Activated effector memory CD4-positive, alpha-beta T cell treated with anti-CD3 and anti-CD28 coated beads, Interleukin-2, amount 50 U/mL, for 16 hours (primary cell): ENCODE results near the gene TNRC18.
A peak's percentile ranks its signal among the peaks of the same experiment; 100 is the strongest.

Experiments
- DNase-seq: peaks from one replicate; pipeline ENCODE4 v3.0.0-alpha.2; 2020

The TNRC18 gene

DNA sequence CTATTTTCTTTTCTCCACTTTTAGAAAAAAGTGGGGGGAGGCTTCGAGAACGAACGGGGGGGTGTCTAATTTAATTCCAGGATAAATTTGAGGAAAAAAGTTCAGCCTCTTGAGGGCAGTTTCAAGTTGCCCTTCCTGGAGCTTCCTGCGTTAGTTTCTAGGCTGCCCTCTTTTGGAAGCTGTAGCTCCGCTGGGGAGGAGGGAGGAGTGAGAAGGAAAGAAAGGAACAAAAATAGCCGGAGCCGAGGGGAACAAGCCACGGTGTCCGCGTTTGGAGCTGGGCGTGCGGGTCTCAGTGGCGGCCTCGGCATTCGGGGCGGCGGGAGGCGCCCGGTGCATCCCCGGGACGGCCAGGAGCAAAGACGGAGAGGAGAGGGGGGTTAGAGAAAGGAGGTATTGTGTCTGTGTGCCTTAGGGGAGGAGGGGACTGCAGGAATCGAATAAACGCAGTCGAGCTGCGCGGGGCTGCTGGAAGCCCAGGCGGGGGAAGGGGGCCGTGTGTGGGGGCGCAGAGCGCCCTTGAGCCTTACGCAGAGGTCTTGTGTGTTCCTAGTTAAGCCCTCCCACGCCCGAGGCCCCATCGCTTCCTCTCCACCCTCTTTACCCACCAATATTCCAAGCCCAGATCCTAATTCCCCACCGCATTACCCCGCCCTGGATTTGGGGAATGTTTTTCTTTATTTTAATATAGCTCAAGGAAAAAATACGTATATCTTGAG is 2.0 kb upstream of the TNRC18 start:
- no peak for DNase-seq

DNA sequence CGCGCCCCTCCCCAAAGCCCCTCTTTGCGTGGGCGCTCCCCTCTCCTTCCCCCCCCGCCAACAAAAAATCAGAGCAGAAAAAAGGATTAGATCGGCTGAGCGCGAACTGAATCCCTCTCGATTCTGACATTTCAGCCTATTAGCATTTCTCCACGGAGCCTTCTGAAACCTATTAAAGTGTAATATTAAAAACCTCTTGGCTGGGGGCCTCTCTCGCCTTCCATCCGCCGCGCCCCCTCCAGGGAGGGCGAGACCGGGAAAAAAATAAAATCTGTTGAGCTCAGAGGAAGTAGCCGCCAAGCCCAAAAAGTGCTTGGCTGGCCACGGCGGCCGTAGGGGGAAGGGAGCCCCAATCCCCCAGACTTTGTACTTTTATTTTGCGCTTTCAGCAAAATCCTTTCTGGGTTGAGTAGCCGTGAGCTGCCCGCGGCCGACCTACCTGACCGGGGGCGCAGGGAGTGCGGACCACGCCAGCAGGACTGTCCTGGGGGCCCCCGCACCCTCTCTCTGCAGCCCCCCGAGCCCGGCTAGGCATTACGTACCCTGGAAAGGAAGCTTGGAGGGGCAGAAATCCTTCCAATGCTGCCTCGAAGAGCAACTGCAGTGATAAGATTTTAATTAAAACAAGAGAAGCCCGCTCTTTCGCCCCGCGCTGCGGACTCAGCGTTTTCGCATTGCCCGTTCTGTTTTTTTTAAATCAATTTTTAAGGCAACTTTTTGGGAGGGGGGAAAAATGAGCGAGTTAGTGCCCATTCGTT is 1.3 kb upstream of the TNRC18 start:
- DNase-seq, result no peak

DNA sequence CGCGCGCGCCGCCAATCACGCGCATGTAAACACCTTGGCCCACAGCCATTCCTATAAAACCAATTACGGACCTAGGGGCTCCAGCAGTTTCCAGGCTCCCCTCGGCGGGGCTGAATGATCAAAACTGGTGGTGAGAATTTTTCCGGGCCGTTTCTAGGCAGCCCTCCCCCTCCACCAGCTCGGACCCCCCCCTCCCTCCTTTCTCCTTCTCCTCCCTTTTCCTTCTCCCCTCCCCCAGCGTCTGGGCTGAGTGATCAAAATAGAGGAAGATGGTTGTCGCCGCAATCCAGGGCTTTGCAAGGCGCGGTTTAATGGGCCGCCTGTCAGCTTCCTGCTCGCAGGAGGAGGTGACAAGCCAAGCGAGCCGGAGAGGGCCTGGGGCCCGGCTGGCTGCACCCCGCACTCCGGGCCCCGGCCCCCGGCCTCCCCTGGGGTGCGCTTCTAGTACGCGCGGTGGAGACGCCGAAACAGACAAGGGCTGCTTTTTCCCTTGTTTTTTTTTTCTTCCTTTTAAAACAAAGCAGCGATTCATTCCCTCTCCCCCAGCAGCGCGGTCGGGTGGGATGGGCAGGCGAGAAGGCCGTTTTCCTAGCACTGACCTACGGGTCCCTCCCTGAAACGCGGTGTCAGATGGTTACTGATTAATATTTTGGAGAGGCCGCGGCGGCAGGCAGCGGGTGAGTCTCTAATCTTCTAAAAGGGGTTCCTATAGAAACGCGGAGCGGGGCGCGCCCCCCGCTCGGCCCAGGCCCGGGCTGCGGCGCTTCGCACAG is 528 bp upstream of the TNRC18 start:
- peak; percentile 73 for DNase-seq

DNA sequence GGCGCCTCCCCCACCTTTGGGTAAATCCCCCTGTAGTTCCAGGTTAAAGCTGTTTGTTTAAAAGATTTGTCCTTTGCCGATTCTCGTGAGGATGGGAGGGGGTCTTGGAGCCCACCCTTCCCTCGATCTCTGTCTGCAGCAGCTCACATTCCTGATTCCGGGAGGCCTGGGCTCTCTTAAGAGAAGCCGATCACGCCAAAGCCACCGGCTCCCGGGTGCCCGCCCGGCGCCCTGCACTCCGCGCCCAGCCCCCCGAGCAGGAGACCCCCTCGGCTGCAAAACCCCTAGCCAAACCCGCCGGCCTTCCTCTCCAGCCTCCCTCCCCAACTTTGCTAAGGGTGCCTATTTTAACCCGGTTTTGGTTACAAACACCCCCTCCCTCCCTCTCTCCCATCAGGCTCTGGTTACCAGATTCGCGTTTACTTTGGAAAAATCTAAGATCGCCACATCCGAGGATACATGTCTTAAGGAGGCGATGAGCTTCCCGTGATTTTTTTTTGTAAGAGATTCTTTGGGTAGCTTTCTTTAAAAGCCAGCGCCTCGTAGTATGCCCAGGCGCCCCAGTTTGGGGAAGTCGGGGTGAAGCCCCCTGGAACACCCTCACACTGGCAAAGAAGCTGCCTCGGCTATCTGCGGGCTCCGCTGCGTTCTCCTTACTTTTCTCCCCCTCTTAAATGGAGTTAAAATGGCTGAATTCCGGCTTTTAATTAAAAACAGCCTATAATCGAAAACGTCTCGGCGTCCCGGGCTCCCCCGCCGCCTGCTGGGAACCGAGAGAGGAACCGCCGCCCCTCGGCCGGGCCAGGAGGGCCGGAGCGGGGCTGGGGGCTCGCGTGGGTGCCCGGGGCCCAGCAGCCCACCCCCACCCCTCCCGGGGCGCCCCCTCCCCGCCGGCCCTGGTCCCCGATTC is 983 bp downstream of the TNRC18 start:
- DNase-seq, result no peak

DNA sequence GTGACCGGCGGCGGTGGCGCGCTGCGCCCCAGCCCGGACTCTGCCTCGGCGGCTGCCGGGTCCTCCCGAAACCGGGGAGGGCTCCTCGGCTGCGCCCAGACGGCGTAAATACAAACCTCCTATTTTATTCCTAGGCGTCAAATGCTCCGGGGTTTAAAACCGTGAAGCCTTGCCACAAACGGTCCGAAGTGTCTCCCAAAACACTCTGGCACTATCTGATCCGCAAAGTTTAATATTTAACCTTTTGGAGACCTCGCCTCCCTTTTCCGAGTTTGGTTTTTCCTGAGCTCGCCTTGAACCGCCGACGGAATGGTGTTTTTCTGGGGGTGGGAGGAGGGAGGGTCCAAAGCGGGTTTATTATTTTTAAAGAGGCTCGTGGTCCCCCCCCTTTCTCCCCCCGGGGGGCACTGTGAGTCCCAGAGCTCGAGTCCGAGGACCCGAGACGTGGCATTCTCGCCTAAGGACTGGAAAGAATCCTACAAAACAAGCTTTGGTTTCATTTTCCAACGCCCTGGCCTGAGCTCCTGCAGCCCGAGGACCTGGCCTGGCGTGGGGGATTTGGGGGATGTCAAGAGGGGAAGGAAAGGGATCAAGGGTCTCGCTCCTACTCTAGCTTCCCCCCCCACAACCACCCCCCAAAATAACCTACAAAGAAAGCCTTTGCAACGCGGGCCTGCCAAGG is 1.8 kb downstream of the TNRC18 start:
- no peak for DNase-seq

DNA sequence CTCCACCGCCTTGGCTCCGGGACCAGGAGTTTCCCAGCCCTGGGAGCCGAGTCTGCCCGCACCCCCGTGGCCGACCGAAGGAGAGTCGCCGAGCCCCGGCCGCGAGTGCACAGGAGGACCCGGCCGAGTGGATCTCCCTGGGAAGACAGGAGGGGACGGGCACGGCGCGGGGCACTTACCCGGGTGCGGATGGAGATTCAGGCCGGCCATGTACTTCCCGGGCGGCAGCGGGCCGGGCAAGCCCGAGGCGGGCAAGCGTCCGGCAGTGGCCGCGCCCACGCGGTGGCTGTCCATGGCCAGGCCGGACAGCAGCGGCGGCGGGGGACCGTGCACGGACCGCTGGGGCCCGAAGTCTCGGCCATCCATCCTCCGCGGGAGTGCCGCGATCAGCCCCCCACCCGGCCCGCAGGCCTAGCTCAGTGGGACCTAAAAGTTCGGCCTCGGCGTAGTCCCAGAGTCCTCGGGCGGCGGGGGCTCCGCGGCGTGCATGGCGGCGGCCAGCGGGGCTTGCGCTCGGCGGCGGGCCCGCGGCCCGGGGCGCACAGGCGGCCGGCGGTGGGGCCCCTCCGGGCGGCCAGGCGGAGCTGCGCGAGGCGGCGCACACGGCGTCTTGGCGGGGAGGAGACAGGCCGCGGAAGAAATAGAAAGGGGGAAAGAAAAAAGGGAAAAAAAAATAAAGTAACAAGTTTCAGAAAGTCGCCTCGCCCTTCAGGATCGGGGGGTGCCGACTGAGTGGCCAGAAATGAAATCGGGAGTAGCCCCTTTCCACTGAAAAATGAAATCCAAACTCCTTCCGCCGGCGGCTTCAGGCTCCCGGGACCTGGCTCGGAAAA is 2.5 kb downstream of the TNRC18 start:
- DNase-seq, result no peak

DNA sequence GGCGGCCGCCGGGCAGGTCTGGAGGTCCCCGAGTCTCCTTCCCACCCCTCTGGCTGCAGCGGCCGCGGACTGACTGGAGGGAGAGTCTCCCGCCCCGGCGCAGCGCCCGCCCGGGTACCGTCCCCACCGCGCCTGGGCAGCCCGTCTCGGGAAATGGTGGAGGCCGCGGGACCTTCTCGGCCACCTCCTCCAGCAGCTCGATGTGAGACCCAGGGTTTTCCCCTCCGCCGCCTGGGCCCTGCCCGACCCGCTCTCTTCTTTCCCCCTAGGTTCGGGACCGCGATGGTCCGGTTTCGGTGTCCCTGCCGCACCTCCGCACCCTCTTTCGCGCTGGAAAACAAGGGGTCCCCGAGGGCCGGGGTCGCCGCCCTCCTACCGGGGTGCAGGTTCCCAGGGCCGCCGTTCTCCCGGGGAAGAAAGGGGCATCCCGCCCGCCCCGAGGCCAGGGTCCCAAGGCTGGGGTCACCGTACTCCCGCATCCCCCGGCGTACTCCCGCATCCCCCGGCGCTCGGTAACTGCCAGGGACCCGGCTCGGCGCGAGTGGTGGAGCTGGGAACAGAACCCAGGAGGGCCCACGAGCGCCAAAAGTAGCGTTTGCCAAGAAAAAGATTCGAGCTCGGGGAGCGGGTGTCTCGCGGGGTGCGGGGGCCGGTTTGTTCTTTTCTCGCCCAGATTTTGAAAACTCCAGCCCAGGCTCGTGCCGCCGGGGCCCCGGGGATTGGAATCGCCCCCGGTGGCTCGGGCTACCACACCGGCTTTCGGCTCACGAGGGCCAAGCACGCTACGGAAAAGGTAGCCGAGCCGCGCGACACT is 3.4 kb downstream of the TNRC18 start:
- peak; percentile 67 for DNase-seq

DNA sequence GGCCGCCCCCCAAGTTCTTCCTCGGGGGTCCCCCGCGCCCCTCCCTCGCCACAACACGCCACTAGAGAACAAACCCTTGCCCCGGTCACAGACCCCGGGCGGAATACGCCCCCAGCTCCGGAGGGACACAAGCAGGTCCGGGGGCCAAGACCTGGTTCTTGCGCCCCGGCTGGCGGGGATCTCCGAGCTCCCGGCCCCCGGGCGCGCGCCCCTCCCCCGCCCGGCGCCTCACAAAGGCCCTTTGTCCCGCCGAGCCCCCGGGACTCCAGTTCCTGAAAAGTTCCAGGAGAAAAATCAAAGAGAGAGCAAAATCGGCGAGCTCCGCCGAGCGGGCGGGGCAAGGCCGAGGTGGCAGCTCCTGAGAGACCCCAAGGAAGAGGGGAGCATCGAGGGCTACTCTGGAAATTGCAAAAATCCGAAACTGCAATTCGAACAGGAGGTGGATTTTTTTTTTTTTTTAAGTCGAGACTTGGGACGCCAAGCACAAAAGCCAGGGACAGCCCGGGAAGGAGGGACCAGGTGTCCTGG is 4.0 kb downstream of the TNRC18 start:
- no peak for DNase-seq

DNA sequence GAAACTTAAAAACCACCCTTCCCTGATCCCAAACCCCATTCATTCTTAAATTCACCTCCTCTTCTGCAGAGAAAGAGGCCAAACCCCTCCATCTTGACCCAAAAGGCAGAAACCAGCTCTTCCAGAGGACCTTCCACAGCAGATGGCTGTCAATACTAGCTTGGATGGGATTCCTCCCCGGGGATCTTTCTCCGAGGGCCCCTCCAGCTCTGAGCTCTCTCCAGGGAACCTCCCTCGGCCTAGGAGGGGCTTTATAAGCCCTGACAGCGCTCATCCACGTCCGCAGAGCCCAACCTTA is 5.4 kb downstream of the TNRC18 start:
- no peak for DNase-seq

DNA sequence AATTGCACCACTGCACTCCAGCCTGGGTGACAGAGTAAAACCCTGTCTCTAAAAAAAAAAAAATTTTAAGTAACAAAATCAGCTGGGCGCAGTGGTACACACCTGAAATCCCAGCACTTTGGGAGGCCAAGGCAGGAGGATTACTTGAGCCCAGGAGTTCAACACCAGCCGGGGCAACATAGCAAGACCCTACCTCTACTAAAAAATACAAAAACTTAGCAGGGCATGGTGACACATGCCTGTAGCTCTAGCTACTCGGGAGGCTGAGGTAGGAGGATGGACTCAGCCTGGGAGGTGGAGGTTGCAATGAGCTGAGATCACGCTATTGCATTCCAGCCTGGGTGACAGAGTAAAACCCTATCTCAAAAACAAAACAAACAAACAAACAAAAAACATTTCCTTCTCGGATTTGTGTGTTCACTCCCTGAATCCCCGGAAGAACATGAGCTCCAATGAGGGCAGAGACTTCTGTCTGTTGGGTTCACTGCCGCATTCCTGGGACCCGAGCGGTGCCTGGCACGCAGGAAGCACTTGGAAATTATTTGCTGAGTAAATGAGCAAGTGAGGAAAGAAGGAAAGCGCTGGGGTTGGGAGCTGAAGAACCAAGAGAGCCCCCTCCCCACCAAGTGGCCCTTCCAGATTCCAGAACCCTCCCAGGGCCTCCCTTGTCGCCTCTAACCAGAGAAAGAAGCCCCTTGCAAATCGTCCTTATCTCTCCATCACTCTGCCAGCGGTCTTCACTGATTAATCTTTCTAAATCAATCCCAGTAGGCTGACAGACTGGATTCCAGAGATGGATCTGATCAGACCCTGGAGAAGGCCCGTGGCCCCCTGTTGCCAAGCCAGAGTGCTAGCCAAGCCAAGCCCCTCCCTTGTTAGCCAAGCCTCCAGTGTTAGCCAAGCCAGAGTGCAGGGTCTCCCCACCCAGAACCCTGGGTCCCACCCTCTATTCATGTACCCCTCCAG is 6.2 kb downstream of the TNRC18 start:
- DNase-seq, result no peak

DNA sequence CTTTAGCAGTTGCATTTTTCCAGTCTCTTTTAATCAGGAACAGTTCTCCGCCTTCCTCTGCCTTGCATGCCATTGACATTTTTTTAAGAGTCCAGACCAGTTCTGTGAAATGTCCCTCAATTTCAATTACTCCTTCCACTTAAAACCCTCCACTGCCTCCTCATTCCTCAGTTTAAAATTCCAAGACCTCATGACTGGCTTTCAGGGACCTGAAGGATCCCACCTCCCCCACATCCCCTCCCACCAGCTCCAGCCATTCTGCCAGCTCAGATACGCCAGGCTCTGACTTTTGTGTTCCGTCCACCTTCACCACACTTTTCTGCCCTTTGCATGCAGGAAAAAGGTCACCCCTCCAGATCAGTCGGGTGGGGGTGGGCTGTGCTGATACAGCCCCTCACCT is 8.7 kb downstream of the TNRC18 start:
- DNase-seq, result no peak

DNA sequence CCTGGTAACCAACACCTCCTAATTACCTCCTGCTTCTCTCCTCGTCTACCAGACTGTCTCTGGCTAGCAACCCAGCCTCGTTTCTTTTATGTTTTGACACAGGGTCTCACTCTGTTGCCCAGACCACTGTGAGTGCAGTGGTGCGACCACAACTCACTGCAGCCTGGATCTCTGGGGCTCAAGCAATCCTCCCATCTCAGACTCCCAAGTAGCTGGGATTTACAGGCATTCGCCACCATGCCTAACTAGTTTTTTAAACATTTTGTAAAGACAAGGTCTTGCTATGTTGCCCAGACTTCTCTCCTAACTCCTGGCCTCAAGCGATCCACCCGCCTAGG is 10.2 kb downstream of the TNRC18 start:
- DNase-seq, result no peak

DNA sequence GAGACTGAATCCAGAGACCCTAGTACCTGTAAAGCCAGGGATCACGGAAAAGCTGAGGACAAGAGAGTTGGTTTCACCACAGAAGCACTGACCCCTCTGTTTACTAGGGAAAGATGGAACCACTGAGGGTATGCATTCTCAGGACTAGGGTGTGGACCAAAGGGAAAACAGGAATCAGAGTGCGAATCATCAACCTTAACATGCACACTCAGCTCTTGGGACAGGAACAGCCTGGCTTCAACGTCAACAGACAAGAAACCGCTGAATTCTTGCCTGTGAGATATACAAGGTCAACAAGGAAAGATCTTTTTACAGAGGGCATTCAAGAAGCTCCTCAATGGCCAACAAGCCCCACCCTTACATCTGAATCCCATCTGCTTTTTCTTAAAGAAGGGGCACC is 14.9 kb downstream of the TNRC18 start:
- no peak for DNase-seq

DNA sequence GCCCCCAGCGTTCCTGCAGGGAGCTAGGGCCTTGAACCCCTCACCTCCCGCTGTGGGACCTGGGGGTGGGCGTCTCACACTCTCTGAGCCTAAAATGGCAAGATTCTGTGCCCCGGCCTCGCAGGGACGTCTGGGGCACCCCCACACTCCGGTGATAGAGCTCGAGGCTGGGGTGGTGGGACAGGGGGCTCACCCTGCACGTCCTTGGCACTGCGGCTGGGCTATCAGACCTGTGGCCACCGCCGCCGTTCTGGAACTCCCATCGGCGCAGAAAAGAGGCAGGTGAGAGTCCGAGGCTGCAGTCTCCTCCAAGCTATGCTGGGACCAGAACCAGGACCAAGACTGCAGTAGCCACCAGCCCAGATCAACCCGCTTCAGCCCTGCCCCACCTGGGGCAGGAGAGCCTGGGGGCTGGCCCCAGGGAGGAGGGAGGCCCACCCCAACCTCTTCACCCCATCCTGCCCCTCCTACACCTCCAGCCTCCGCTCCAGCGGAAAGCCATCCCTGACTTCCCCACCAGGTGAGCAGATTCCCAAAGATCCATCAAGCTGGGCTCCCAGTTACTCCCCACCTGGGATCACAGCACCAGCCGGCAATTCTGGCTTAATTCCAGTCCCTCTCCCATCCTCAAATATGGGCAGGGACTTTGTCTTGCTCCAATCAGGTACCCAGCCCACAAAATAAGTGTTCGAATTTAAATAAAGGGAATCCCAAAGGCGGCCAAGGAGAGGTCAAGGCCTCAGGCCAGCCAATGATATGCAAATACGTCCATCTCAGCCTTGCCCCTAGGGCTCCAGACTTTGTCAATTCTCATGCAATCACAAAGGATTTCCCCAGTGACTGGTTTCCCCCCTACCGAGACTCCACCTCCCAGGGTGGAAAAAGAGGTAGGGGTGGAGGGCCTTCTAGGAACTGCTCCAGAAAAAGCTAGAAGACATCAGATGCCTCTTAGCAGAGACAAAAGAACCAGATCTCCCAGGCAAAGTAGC is 16.4 kb downstream of the TNRC18 start:
- no peak for DNase-seq

DNA sequence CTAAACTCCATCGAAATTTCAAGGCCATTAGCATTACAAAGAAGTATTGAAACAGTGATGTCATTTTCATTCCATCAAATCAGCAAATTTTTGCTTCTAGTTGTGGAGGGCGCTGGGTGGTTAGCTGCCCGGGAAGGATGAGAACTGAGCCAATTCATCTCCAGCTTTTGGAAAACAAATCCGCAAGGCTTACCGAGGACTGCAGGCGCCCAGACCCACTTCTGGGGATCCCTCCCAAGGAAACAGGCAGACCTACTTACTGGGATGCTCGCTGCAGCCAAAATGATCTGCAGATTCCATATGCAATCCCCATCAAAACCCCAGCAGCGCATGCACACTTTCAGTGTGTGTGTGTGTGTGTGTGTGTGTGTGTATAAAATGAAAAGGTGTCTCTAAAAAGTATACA is 19.2 kb downstream of the TNRC18 start:
- no peak for DNase-seq

DNA sequence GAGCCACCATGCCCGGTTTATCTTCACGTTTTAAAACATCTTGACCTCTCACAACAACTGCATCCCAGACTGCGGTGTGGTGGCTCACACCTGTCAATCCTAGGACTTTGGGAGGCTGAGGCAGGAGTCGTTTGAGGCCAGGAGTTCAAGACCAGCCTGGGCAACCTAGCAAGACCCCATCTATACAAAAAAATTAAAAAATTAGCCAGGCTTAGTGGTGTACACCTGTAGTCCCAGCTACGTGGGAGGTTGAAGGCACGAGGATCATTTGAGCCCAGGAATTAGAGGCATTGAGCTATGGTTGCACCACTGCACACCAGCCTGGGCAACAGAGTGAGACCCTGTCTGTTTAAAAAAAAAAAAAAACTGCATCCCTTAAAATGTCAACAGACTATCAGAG is 20.2 kb downstream of the TNRC18 start:
- no peak for DNase-seq

DNA sequence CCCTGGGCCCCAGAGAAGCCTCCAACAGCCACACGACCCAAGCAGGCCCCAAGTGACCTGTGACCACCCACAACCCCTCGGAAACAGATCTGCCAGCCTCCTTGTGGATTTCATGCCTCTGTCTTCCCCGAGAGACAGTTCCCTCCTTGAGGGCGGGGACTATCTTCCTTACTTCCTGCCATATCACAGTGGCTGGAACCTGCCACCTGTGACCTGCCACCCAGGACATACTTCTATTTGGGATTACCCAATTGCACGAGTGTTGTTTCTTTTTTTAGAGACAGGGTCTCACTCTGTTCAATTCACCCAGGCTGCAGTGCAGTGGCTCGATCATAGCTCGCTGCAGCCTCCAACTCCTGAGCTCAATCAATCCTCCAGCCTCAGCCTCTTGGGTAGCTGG is 25.9 kb downstream of the TNRC18 start:
- no peak for DNase-seq
